ENCODE data around the gene KIAA0930.

KIAA0930 gene

DNA sequence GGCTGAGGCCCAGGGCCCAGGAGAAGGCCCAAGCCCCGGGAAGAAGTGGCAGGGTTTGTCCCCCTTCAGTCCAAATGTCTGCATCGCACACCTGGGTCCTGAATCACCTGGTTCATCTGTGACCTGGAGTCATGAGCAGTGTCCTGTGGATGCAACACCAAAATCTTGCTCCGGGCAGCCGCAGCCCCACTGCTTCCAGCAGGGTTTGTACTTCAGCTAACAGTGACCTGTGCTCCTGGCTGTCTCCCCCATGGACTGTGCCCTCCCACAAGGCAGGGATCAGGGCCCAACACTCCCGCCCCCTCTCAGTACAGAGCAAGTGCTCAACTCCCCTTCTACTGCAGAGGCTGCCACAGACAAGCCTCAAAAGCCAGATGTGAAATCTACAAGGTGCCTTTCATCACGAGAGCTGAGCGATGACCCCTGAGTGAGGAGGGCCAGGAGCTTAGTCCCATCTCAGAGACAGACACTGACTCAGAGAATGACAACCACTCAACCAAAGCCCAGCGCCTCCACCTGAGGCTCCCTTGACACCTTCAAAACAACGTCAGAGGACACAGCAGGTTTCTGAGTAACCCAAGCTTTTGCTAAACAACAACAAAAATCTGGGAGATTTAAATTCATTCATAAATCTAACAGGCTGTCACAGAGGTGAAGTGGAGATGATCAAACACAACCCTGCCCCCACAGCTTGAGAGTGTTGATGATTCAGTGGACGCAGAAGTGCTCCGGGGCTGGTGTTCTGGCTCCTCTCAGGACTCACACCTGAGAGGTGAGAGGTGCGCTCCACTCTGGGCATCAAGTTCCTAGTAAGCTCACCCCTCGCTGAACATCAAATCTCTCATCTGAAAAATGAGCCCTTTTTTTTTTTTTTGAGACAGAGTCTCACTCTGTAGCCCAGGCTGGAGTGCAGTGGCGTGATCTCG, 3.4 kb downstream of the KIAA0930 start:
- DNase-seq (ENCODE audit: low read depth in 2 of 2): no peak

DNA sequence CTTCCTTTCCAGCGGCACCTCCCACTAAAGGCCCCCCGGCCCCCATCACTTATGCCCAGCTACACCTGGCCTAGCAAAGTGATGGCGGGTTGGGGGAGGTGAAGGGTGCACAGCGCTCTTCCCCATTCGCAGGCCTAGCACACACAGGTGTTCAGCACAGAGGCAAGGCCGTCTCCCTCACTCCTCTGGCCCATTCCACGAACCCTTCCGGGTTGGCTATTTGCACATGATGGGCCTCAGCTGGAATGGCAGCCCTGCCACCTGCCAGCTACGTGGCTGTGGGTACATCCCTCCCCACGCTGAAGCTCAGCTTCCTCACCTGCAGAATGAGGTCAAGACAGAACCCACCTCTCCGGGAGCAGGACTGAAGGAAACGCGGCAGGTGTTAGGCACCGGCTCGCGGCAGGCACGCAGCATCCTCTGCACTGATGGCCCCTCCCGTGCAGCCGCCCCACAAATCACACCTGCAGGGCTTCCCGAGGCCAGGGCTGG, 4.8 kb downstream of the KIAA0930 start:
- DNase-seq (ENCODE audit: low read depth in 2 of 2): no peak

- no peak for DNase-seq (ENCODE audit: low read depth in 2 of 2)
Observed at GRCh38 chr22:45235101-45235777, 5.5 kb downstream of the KIAA0930 start.

DNA sequence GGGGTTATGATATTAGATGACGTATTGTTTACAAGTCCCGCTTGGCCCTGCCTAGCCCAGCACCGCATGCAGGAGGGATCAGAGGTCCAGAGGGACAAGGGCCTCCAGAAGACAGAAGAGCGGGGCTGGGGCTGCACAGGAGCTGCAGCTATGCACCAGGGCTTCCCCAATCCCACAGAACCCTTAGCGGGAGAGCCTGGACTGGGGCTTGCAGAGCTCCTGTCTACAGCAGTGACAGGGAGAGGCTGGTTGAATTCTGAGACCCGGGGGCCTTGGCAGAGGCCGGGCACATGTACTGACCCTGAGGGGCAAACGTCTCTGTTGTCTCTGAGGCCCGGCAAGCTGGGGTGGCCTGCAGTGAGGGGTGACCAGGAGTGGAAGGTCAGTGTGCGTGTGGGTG, 6.9 kb downstream of the KIAA0930 start:
- no peak for DNase-seq (ENCODE audit: low read depth in 2 of 2)

GRCh38 chr22:45233386-45233785, 7.3 kb downstream of the KIAA0930 start:
- DNase-seq (ENCODE audit: low read depth in 2 of 2): no peak

- DNase-seq (ENCODE audit: low read depth in 2 of 2): no peak
Observed at GRCh38 chr22:45231293-45231692, 9.4 kb downstream of the KIAA0930 start.

- DNase-seq (ENCODE audit: low read depth in 2 of 2): no peak
Observed at GRCh38 chr22:45230026-45230721, 10.5 kb downstream of the KIAA0930 start.

DNA sequence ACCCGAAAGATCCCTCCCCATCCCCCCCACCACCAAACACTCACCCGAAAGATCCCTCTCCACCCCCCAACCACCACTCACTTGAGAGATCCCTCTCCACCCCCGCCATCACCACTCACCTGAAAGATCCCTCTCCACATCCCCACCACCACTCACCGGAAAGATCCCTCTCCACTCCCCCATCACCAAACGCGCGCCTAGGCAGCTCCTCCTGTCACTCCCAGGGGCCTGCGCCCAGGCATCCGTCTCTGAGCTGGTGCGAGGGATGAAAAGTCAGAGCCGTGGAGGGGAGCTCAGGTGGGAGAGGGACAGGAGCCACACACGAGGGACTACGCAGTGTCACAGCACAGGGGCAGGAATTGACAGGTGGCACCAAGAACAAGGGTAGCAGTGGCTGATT, 11.5 kb downstream of the KIAA0930 start:
- DNase-seq (ENCODE audit: low read depth in 2 of 2): no peak

DNA sequence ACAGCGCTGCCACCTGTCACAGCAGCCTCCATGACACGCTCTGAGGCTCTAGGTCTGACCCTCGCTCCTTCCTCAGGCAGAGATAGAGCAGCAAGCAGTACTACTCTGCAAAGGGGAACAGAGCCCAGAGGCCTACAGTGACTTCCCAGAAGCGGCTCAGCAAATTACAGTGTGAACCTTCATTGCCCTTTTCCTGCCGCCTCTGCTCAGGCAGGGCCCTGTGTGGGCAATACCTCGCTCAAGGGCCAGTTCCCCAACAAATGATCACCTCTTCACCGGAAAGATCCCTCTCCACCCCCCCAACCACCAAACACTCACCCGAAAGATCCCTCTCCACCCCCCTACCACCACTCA, 12.3 kb downstream of the KIAA0930 start:
- DNase-seq (ENCODE audit: low read depth in 2 of 2): no peak

- DNase-seq (ENCODE audit: low read depth in 2 of 2): no peak
Observed at GRCh38 chr22:45227645-45228400, 12.9 kb downstream of the KIAA0930 start.

DNA sequence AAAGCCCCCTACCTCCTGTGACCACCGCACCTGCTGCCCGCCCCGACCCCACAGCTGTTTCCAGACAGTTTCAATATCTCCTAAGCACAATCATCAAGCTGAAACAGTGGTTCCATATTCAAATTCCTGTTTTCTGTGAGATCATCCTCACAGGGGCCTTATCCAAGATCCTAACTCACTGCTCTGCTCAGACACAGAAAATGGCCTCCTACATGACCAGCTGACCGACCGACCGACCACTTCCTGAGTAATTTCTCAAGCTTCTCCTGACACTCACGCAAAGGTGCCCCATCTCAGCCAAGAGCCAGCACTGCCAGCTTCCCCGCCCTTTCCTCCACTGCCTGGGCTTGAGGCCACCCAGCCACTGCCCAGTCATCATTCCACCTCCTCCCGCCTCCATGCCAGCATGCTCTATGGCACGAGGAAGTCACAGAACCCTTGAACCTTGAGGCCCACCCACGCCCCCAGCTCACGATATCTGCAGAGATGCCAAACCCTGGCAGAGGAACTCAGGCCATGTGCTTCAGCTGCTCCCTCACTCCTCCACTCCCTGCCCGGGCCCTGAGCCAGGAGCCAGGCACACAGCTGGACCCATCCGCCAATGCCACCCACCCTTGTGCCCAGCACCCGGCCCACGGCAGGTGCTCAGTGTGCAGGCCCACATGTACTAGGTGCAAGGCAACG, 14.0 kb downstream of the KIAA0930 start:
- DNase-seq (ENCODE audit: low read depth in 2 of 2): no peak

GRCh38 chr22:45225732-45226502, 14.8 kb downstream of the KIAA0930 start:
- DNase-seq (ENCODE audit: low read depth in 2 of 2): no peak

- DNase-seq (ENCODE audit: low read depth in 2 of 2): no peak
Observed at GRCh38 chr22:45224988-45225731, 15.5 kb downstream of the KIAA0930 start.

GRCh38 chr22:45224331-45224730, 16.4 kb downstream of the KIAA0930 start:
- no peak for DNase-seq (ENCODE audit: low read depth in 2 of 2)

- DNase-seq (ENCODE audit: low read depth in 2 of 2): no peak
Observed at GRCh38 chr22:45223304-45224117, 17.2 kb downstream of the KIAA0930 start.

GRCh38 chr22:45221201-45221600, 19.5 kb downstream of the KIAA0930 start:
- DNase-seq (ENCODE audit: low read depth in 2 of 2): no peak

GRCh38 chr22:45218976-45219375, 21.7 kb downstream of the KIAA0930 start:
- DNase-seq (ENCODE audit: low read depth in 2 of 2): no peak

GRCh38 chr22:45217806-45218205, 22.9 kb downstream of the KIAA0930 start:
- no peak for DNase-seq (ENCODE audit: low read depth in 2 of 2)

GRCh38 chr22:45217345-45217744, 23.3 kb downstream of the KIAA0930 start:
- no peak for DNase-seq (ENCODE audit: low read depth in 2 of 2)

Data from fibroblast of skin of left quadriceps (primary cell).